HG03354 (cell line): Measurements from ENCODE around the gene SREK1IP1.

ENCODE experiments used
- ATAC-seq: cut with Tn5 transposase; IDR thresholded peaks from one replicate; pipeline ENCODE4 v1.9.1; 2021; ENCODE audit warnings: mild to moderate bottlenecking; ENCODE audit not compliant: unreplicated experiment, poor library complexity, severe bottlenecking

The SREK1IP1 gene

DNA sequence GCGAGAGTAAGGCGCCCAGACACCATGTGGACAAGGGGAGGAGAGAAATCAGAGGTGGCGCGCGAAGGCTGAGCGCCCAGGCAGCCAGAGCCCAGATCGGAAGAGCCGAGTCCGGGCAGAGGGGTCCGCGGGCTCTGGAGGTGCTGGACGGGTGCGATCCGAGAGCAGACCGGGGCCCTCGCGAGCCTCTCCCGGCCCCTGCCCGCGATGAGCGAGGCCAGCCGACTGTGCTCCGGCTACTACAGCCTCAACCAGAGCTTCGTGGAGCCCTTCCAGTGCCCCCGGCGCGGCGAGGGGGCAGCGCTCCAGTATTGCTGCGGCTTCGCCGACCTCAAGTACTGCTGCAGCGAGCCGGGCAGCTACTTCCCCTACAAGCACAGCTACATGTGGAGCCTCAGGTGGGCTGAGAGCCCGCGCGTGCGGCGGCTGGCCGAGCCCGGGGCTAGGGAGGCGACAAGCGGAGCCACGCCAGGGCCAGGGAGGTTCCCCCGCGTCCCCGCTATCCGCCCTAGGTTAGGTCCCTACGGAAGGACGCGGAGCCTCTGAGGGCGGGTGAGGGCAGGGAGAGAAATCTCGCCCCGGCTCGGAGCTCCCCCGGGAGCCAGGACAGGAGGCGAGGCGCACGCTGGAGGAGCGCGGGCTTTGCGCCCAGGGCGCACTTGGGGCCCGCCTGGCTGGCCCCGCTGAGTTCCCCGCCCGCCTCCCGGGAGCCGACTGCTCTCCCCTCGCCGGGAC, 77.9 kb downstream of the SREK1IP1 start, which contains the start of gene SHISAL2B:
Gene SHISAL2B, plus strand, starts transcription at position 87 of the 735 bp plus-strand sequence. Its CDS starts 121 bp downstream, at position 208.
- ATAC-seq: peak; percentile 48

DNA sequence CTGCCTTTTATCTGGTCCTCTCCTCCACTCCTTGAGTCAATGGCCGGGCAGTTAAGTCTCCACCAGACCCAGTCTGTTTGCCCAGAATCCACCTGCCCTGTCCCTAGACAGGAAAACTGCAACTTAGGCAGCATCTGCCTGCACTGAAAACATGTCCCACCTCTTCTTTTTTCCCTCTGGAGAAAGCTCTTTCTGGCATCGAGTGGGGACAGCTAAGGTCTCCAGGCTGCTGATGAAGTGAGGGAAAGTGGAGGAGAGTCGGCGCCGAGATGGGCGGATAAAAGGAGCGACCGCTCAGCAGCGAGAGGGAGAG, 78.4 kb downstream of the SREK1IP1 start:
- ATAC-seq: no peak

DNA sequence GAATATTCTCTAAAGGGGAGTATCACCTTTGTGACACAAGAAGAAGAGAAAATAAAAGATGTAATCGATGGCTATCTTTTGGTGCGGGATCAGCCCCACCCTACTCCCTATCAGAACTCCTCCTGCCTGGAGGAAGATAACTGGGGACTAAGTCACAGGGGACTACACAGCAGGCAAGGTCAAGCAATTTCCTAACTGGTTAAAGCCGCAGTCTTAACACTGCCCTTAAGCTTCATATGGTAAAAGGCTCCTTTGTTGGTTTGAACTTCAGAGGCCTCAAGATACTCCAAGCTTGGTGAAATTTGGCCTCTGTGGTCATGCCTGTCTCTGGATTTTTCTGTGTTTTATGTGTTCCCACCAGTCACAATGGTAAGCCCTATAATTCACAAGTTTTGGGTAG, 79.5 kb downstream of the SREK1IP1 start:
- no peak for ATAC-seq

GRCh38 chr5:64688391-64688790, 80.1 kb downstream of the SREK1IP1 start:
- no peak for ATAC-seq

- ATAC-seq: no peak
Measured at GRCh38 chr5:64685866-64686265, 82.6 kb downstream of the SREK1IP1 start.

DNA sequence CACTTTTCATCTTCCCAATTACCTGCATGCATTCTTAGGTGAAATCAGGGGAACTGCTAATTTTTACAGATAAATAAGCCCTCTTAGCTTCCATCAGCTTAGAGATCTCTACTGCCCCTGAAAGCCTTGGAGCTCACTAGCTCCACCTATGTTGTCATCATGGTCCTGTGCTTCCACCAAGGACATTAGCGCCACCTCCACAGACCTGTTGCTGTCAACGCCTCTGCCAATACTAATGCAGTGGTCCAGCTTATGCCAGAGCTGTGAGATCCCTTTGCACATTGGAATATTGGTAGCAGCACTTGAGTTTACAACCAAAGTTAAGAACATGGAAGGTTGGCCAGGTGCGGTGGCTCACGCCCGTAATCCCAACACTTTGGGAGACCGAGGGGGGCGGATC, 85.9 kb downstream of the SREK1IP1 start:
- ATAC-seq: no peak

DNA sequence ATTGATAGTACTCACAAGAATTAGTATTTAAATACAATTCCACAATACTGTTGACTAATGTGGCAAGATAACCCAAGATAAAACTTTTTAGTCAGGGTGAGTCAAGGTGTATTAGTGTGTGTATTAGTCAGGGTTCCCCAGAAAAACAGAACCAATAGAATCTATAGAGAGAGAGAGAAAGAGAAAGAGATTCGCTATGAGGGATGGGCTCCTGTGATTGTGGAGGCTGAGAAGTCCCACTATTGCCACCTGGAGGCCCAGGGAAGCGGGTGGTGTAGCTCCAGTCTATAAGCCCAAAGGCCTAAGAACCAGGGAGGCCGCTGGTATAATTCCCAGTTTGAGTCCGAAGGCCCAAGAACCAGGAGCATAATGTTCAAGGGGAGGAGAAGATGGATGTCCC, 88.2 kb downstream of the SREK1IP1 start:
- ATAC-seq: no peak

DNA sequence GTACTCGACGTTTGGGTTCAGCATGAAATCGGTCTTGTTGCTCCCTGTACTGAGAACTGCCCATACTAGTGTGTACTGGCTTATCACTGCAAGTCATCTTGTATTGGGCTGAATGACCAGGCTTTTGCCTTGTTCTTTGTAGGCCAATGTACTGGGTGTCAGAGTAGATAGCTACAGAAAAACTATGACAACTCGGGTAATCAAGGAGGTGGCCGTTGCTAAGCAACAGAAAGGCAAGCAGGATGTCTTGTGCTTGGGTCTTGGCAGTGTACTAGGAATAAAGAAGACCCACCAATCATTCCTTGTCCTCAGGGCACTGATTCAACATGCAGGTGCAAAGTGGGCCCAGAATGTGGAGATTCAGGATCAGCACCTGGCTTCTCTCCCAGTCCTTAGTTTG, 90.1 kb downstream of the SREK1IP1 start:
- ATAC-seq: no peak

GRCh38 chr5:64671678-64672077, 96.8 kb downstream of the SREK1IP1 start:
- no peak for ATAC-seq

DNA sequence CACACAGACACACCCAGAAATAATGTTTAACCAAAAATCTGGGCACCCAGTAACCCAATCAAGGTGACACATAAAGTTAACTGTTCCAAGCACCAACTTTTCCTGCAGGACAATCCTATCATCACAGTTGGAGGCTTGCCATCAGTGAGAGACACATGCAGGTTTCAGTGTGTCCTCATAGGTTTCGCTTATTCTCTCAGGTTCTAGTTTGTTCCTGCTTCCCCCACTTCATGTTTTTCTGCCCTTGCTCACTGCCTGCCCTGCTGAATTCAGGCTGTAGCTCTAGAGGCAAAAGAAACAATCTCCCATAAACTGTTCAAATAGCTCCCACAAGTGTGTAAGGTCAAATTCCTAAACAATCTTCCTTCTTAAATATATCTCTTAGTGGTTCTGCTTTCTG, 98.2 kb downstream of the SREK1IP1 start:
- ATAC-seq: no peak
